Measurements from ENCODE around the gene CBX2. TPM values are rescaled to one million over a fixed set of nuclear protein-coding genes. Genes with fewer than 3 reads are reported as not detected.

Gene CBX2
- 13.7 to 19.2 TPM (median 17.2 TPM) in 5 replicates for total RNA-seq (2022; extraction: Qiagen RNA extraction; ENCODE audit: low read depth)

GRCh38 chr17:79777894-79778503 lies at the start of gene CBX2:
CBX2 (plus strand) TSS chr17:79778148; CDS start chr17:79778236, 88 bp downstream.

GRCh38 chr17:79730769-79731483 lies 47.0 kb upstream of the CBX2 start, which contains the start of gene ENPP7:
ENPP7 (plus strand) TSS chr17:79730943; CDS start chr17:79731140, 197 bp downstream.

GRCh38 chr17:79796763-79797491 lies 19.0 kb downstream of the CBX2 start, which contains the start of gene CBX8:
CBX8 (minus strand) TSS chr17:79797077; CDS start chr17:79796998, 79 bp downstream.

Other genes with a start within 250 kb of the CBX2 start
- 3.2 to 5.0 TPM (median 4.6 TPM) in 5 replicates for gene RBFOX3, start 167.1 kb upstream of the CBX2 start, total RNA-seq (2022; extraction: Qiagen RNA extraction; ENCODE audit: low read depth)
- not detected in 5 replicates for gene ENPP7, start 47.2 kb upstream of the CBX2 start, total RNA-seq (2022; extraction: Qiagen RNA extraction; ENCODE audit: low read depth)
- gene CBX8, start 18.9 kb downstream of the CBX2 start, total RNA-seq (2022; extraction: Qiagen RNA extraction; ENCODE audit: low read depth) = 13.1 to 22.3 TPM (median 20.3 TPM) in 5 replicates
- 23.4 to 38.1 TPM (median 34.2 TPM) in 5 replicates for gene CBX4, start 61.3 kb downstream of the CBX2 start, total RNA-seq (2022; extraction: Qiagen RNA extraction; ENCODE audit: low read depth)

All from A549 treated with RU486 at 1 μM for 4 hours (cell line).